UCSD-AML1 (cell line): ENCODE results near the gene AJAP1.

Source experiments
- DNase-seq: peaks from one replicate; lab custom pipeline; 2025; ENCODE audit not compliant: unreplicated experiment; lab: John Stamatoyannopoulos, UW

Gene AJAP1

GRCh38 chr1:4630561-4630960 is 23.8 kb upstream of the AJAP1 start:
- DNase-seq = no peak

- DNase-seq = no peak
Observed at GRCh38 chr1:4631321-4631720, 23.1 kb upstream of the AJAP1 start.

- no peak for DNase-seq
Observed at GRCh38 chr1:4633346-4633745, 21.1 kb upstream of the AJAP1 start.

GRCh38 chr1:4634156-4634792 is 20.1 kb upstream of the AJAP1 start:
- no peak for DNase-seq

GRCh38 chr1:4634793-4635406 is 19.5 kb upstream of the AJAP1 start:
- no peak for DNase-seq

GRCh38 chr1:4636186-4636585 is 18.2 kb upstream of the AJAP1 start:
- no peak for DNase-seq

- no peak for DNase-seq
Observed at GRCh38 chr1:4636644-4637380, 17.6 kb upstream of the AJAP1 start.

GRCh38 chr1:4637616-4638344 is 16.6 kb upstream of the AJAP1 start:
- DNase-seq = no peak

GRCh38 chr1:4638345-4638729 is 16.1 kb upstream of the AJAP1 start:
- DNase-seq = no peak

- DNase-seq = no peak
Observed at GRCh38 chr1:4640931-4641330, 13.5 kb upstream of the AJAP1 start.

GRCh38 chr1:4647391-4647790 is 7.0 kb upstream of the AJAP1 start:
- DNase-seq = no peak

- no peak for DNase-seq
Observed at GRCh38 chr1:4648657-4649056, 5.8 kb upstream of the AJAP1 start.

- no peak for DNase-seq
Observed at GRCh38 chr1:4650481-4650880, 3.9 kb upstream of the AJAP1 start.

- DNase-seq = no peak
Observed at GRCh38 chr1:4650981-4651380, 3.4 kb upstream of the AJAP1 start.

GRCh38 chr1:4652631-4653327 is 1.6 kb upstream of the AJAP1 start:
- peak; percentile 43 for DNase-seq

GRCh38 chr1:4653328-4653660 is 1.1 kb upstream of the AJAP1 start:
- no peak for DNase-seq

GRCh38 chr1:4654764-4655673 is 610 bp downstream of the AJAP1 start:
- no peak for DNase-seq

GRCh38 chr1:4655674-4656532 is 1.5 kb downstream of the AJAP1 start:
- DNase-seq = peak; percentile 16

- DNase-seq = no peak
Observed at GRCh38 chr1:4656533-4657140, 2.2 kb downstream of the AJAP1 start.
